KOPT-K1 (cell line): ENCODE results near the gene EVX1.

Experiments
- H3K27ac ChIP-seq: fragments of 200-600 bp; sonication (generic); 2 replicates; pipeline ENCODE4 v1.5.1; 2016; ENCODE audit warnings: antibody characterized with exemption, mild to moderate bottlenecking, low read depth, low read length; ENCODE audit not compliant: poor library complexity, severe bottlenecking
- H3K36me3 ChIP-seq: fragments of 200-600 bp; sonication (generic); 2 replicates; pipeline ENCODE4 v1.5.1; 2017; ENCODE audit warnings: antibody characterized with exemption, mild to moderate bottlenecking, low read length, moderate library complexity; ENCODE audit not compliant: insufficient read depth
- H3K9me3 ChIP-seq: fragments of 200-600 bp; sonication (generic); 2 replicates; pipeline ENCODE4 v1.5.1; 2017; ENCODE audit warnings: antibody characterized with exemption, low read length, mild to moderate bottlenecking; ENCODE audit not compliant: insufficient read depth, poor library complexity, severe bottlenecking

Gene EVX1

DNA sequence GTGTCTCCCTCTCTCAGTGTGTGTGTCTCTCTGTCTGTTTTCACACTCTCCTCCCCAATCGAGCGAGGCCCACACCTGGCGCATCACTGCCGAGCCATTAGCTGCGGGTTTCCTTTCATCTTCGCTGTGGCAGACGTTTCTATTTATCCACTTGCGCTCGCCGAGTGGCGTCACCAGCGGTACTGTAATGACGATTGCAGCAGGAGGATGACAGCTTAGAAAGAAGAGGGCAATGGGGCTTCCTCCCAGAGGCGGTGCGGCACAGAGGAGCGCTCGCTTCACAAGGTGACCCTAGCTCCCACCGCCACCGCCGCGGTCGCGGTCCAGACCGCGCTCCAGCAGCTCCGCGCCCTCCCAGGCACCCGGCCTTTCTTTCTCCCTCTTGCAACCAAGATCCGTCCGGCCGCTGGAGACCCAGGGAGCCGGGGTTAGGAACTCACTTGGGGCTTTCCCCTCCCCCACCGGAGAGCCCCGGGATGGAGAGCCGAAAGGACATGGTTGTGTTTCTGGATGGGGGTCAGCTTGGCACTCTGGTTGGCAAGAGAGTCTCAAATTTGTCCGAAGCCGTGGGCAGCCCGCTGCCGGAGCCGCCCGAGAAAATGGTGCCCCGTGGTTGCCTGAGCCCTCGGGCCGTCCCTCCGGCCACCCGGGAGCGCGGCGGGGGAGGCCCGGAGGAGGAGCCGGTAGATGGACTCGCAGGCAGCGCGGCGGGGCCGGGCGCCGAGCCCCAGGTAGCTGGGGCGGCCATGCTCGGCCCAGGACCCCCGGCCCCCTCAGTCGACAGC is at the start of gene EVX1:
TSS of gene EVX1 (plus strand) at position 248 of the 785 bp plus-strand sequence. CDS start at position 477, 229 bp downstream.
- Histone ChIP-seq H3K36me3 (no peaks in the 10 kb centered on the region), H3K27ac (no peak within 1 kb of the TSS), H3K9me3 (peaks cover 14% of the 10 kb centered on the region)

DNA sequence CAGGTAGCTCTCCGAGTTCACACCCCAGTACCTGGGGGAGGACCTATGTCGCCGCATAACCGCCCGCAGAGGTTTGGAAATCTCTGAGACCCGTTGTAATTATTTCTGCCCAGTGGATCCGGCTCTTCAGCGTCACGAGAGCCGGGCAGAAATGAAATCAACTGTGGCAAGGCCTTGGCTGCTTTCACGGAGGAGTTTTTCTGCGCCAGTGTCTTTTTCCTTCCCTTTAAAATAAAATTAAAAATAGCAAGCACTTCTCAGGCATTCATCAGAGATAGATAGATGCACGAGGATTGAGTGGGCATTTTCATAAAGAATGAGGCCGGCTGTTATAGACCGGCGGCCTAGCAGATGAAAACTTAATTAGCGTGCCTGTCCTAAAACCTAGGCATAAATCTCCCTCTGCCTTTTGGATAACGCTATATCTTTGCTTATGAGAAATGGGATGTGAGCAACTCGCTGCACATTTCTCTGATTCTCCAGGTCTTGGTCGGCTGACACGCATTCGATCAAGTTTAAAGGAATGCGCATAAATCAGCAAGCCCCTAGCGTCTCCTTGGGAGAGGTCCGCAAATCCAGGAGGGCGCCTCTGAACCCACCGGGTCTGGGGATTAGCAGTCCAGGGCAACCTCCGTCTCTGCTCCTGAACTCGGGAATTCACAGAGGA is 49.1 kb upstream of the EVX1 start:
- no peaks in the 10 kb centered on the region for H3K9me3 ChIP-seq
- H3K36me3 ChIP-seq = no peaks in the 10 kb centered on the region
- H3K27ac ChIP-seq = no peak overlapping the region

DNA sequence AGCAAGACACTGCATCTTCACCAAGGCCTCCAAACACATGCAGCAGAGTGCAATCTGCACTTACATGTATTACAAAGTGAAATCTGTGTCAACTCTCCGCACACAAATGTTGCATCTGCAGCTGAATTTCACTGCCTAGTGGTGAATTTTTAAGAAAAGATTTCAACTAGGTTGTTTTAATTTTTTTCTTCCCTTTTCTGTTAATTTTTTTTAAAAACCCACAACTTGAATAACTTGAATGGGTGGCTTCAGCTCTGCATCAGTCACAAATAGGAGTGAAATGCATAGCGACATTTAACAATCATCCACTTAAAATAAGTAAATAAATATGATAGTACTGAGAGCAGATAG is 48.6 kb upstream of the EVX1 start:
- Histone ChIP-seq H3K36me3 (no peaks in the 10 kb centered on the region), H3K9me3 (no peaks in the 10 kb centered on the region), H3K27ac (no peak overlapping the region)

DNA sequence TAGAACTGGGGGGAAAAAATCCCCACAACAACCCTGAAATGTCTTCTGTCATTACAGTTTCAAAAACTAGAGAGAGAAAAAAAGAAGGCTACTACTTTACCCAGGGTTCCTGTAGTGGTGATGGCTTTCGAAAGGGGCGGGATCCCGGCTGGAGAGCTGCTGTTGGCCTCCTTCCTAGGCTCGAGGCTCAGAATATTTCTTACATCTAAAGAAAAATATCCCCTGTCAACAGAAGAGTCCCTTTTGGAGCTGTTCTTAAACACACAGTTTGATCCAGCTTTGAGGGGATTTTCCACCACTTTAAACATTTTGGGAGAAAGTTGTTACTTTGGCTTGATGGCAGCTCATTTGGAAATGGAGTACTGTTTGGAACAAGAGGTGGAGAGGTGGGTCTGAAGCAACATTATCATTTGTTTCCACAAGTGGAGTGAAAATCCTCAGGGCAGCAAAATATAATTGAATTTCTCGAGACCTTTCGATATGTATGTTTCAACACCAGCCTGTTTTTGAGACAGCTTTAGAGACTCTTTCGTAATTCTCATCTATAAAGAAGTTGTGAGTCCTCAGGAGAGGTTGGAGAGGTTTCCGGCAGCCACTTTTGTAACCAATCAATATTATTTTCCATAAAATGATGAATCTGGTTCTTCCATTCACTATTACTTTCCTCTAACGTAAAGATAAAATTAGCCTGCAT is 47.8 kb upstream of the EVX1 start:
- Histone ChIP-seq H3K9me3 (no peaks in the 10 kb centered on the region), H3K27ac (no peak overlapping the region), H3K36me3 (no peaks in the 10 kb centered on the region)

DNA sequence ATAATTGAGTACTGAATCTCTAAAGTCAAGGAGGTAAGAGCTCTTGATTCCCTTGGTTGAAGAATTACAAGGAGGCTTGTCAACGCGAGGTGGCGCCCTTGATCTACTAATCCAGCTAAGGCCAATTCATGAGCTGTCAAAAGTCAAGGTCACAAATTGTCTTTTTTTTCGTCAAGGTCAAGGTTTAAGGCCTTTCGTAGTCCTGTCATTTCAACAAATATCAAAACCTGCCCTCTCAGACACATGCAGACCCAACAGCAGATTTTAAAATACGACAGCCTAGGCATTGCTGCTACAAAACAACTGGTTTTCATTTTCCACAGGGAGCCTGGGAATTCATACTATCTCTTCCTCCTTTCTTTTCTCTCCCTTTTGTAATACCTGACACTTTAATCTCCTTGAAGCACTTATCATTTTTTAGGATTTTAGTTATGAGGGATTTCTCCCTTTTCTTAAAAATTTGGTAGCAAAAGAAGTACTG is 46.3 kb upstream of the EVX1 start:
- Histone ChIP-seq H3K9me3 (no peaks in the 10 kb centered on the region), H3K36me3 (no peaks in the 10 kb centered on the region), H3K27ac (no peak overlapping the region)

DNA sequence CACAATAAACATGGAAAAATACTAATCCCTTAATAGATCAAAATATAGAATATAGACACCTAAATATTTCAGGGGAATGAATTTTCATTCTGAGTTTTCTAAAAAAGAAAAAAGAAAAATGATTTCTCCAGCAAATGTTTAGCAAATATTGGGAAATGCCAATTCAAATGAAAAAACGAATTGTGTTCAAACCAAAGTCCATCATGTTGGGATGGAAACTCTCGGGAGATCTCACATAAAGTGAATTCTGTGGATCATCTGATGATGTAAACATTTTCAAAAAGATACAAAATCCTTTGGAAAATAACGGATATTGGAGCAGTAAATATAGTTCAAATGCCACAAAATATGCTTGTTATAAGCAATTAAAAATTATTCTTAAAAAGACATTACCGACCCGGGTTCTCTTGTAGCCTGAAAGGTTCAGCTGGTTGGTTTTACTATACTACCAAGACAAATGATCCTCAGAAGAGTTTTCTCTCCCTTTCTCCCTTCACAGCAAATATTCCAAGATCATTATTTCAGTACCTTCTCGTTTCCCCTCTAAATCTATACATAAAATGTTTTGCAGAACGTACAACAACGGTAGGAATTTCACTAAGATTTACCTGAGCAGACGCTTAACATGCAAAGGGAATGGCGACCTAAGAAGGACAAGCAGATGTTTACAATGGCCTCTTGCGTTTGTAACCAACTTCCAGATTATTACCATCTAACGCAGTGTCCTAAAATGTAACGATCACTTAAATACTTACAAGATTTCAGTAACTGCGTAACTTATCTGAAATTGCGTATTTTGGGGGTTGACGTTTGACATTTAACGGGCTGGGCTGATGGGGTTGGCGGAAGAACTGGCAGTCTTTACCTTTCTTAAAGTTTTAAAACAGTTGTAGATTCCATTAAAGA is 45.2 kb upstream of the EVX1 start:
- H3K9me3 ChIP-seq = no peaks in the 10 kb centered on the region
- no peak overlapping the region for H3K27ac ChIP-seq
- no peaks in the 10 kb centered on the region for H3K36me3 ChIP-seq

DNA sequence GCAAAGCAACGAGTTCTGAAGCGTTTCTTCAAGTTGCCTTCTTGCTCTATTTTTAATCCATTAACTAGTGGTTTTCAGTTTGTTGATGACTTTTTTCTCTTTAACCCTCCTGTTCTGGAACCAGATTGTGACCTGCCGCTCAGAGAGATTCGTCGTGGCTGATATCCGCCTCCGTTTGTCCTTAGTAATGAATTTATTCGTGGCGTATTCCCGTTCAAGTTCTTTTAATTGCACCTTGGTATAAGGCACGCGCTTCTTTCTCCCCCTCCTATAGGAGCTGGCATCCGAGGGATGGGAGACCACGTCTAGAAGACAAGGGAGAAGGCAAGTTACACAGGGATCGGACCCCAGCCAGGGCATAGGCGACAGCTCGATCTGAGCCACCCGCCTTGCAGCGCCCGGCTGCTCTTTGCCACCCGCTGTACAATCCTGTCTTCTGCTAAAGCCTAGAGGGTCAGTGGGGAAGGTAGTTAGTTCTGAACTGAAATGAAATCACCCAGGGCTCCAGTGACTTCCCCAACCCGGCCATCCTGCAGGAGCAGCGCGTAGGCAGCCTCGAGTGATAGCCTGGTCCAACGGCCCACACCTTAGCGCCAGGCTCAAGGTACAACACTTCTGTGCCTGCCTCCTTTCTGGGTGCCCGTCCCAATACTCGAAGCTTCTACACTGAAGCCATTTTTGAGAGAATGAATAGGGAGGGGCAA is 44.3 kb upstream of the EVX1 start:
- Histone ChIP-seq H3K36me3 (no peaks in the 10 kb centered on the region), H3K27ac (no peak overlapping the region), H3K9me3 (no peaks in the 10 kb centered on the region)

DNA sequence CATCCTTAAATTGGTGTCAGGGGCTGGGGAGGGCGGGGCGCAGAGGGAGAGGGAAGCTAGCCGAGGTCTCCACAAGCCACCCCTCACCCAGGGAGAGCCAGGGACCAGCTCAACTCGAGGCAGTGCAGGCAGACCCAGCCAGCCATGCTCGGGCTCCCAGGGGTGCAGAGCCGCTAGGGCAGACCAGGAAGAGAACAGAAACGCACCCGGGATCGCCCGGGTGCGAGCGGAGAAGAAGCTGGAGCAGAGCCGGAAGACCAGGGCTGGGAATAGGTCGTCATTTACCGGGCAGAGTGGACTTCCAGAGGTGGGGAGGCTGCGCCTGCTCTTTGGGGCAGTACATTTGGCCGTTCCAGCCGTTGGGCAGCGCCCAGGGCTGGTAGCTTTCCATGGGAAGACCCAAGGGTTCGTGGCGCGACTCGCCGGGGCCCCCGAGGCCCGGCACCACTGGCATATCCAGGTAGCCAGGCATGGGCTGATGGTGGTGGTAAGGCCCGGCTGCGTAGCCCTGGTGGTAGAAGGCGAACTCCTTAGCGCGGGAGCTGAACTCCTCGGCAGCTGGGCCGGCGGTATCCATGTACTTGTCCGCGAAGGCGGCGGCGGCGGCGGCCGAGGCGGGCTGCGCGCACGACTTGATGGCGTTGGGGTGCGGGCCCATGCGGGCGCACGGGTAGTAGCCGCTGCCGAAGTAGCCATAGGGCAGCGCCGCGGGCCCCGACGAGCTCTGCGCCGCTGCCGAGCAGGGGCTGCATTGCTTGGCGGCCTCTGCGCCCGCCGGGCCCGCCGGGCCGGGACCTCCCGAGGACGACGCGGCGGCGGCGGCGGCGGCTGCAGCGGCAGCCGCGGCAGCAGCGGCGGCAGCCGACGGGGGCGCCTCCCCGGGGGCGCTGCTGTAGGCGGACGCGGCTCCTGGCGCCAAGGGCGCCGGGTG is 43.5 kb upstream of the EVX1 start:
- H3K36me3 ChIP-seq = no peaks in the 10 kb centered on the region
- no peaks in the 10 kb centered on the region for H3K9me3 ChIP-seq
- no peak overlapping the region for H3K27ac ChIP-seq

DNA sequence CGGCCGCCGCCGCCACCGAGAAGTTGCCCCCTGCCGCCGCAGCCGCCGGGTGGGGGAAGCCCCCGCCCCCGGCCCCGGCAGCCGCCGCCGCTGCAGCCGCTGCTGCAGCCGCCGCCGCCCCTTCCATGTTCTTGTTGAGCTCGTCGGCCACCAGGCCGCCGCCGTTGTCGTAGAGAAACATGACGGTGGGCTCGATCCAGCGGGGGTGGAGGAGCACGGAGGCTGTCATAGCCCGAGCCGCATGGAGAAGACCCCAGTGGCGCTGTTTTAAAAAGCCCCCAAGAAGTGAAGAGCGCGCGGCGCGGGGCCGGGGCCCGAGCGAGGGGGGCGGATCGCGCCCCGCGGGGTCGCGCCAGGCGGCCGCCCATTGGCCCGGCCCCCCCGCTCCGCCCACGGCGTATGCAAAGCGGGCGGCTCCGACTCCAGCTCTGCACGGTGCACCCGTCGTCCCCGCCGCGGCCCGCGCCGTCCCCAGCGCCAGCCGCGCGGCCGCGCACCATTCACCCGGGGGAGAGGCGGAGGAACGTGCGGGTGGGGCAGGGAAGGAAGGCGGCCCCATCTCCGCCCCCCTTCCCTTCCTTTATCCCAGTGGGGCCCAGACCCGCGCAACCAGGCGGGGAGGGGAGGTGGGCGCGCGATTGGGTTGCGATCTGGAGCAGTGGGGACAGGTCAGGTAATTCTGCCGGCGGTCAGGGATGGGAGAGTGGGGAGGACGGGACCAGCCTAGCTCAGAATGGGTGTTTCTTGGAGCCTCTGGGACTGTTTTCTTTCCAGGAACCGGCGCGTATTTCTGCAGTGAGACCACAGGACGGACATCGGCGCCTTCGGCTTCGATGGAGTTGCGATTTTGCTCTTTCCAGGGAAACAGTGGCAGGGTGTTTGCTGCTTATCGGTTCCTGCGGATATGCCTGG is 42.5 kb upstream of the EVX1 start, which contains the start of gene HOXA13:
TSS of gene HOXA13 (minus strand) at position 243 of the 912 bp plus-strand sequence. CDS start at position 229, 14 bp downstream.
- Histone ChIP-seq H3K27ac (no peak within 1 kb of the TSS), H3K9me3 (no peaks in the 10 kb centered on the region), H3K36me3 (no peaks in the 10 kb centered on the region)

DNA sequence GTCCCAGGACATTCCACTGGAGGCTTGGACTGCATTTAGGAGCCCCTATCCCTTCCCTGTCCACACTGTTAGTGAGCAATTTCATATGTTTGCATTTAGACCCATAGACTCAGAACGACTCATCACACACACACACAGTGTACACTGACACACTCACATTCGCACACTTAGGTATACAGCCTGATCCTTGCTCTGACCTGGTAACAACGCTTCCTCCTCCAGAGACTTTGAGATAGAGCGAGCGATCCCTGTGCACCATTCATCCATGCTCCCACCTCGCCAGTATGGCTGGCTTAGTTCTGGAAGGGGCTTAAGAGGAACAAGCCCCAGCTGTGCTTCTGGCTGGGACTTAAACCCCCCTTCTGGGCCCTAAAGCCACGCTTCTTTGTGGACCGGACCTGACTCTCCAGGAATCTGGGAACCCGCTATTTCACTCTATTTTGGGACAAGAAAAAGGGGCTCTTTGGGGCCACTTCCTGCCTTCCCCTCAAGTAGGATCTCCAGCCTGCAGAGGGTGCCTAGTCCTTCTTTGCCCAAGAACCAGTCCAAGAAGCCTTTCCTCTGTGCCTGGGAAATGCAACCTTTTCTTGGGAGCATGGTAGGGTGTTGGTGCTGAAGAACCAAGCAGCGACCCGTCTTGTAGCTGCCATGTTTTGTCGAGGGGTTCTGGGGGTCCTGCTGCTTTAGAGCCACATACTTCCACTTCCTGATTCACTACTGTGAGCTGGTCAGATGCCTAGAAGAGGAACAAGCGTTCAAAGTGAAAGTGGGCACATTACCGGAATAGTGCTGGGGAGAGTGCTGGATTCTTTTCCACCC is 41.6 kb upstream of the EVX1 start:
- Histone ChIP-seq H3K9me3 (no peaks in the 10 kb centered on the region), H3K36me3 (no peaks in the 10 kb centered on the region), H3K27ac (no peak overlapping the region)

DNA sequence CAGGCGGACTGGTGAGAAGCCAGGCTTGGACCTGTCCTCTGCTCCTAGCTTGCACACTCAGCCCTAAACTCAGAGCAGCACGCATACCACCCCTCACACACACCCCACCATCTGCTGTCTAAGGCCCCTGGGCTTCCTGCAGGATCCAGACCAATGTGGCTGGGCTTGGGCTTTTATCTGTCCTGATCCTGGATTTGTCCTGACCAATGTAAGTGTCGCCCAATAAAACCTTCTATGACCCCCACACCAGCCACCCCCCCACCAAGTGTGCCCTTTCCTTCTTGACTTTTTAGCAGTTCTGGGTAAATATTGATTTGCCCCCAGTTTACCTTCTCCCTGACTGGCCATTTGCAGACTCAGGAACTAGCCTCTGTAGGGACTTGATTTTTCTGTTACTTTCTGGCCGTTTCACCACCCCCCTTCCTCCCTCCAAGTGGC is 41.0 kb upstream of the EVX1 start:
- H3K27ac ChIP-seq = no peak overlapping the region
- H3K36me3 ChIP-seq = no peaks in the 10 kb centered on the region
- no peaks in the 10 kb centered on the region for H3K9me3 ChIP-seq
